ENCODE measurements around the gene TPP2.

TPP2 gene

GRCh38 chr13:102710261-102710679 is 113.5 kb downstream of the TPP2 start:
- TF ChIP-seq CTCF (conservative IDR thresholded peaks at IDR 0.05; ENCODE audit: low read depth), result no peak
- ChIA-PET CTCF (interaction anchor here (0.9 kb wide), 1 partner anchor 154 kb away, joined by 3 read pairs; no protein-coding TSS in a partner anchor), POLR2A (ENCODE audit: low non-redundant PET) (no interaction called here)
- peak overlapping the region; percentile 63 for H3K27ac ChIP-seq
- DNase-seq (ENCODE audit: low spot score), result no peak

GRCh38 chr13:102715447-102715846 is 118.7 kb downstream of the TPP2 start:
- DNase-seq (ENCODE audit: low spot score), result no peak
- ChIA-PET POLR2A (ENCODE audit: low non-redundant PET) (no interaction called here), CTCF (interaction anchor here (0.7 kb wide), 1 partner anchor 1069 kb away, joined by 4 read pairs; no protein-coding TSS in a partner anchor)
- H3K27ac ChIP-seq, result no peak overlapping the region
- TF ChIP-seq CTCF (conservative IDR thresholded peaks at IDR 0.05; ENCODE audit: low read depth), result no peak

- POLR2A ChIA-PET (ENCODE audit: low non-redundant PET), result no interaction called here
These were observed 122.0 kb downstream of the TPP2 start for GRCh38 chr13:102718746-102719145.

GRCh38 chr13:102721800-102722231 is 125.0 kb downstream of the TPP2 start:
- no peak for DNase-seq (ENCODE audit: low spot score)
- H3K27ac ChIP-seq, result no peak overlapping the region
- POLR2A ChIA-PET (ENCODE audit: low non-redundant PET), result no interaction called here
- CTCF ChIA-PET, result interaction anchor here (0.7 kb wide), 2 partner anchors 61 to 166 kb away, joined by 3 to 5 read pairs; no protein-coding TSS in a partner anchor
- no peak for TF ChIP-seq CTCF (conservative IDR thresholded peaks at IDR 0.05; ENCODE audit: low read depth)

More at GRCh38 chr13:102718746-102719145, 122.0 kb downstream of the TPP2 start:
- no peak for TF ChIP-seq CTCF (conservative IDR thresholded peaks at IDR 0.05; ENCODE audit: low read depth)
- no peak overlapping the region for H3K27ac ChIP-seq
- CTCF ChIA-PET, result interaction anchor here (0.6 to 0.7 kb wide), 2 partner anchors 129 to 1452 kb away, joined by 3 read pairs; no protein-coding TSS in a partner anchor
- DNase-seq (ENCODE audit: low spot score), result no peak

- POLR2A ChIA-PET (ENCODE audit: low non-redundant PET), result no interaction called here
- CTCF ChIA-PET, result interaction anchor here (0.5 to 1.5 kb wide), 19 partner anchors 8 to 1580 kb away, joined by 3 to 8 read pairs (median 4); partner anchors contain the start of genes BIVM and POGLUT2
- TF ChIP-seq CTCF (conservative IDR thresholded peaks at IDR 0.05; ENCODE audit: low read depth), result peak; percentile 81
- peak; percentile 72 for DNase-seq (ENCODE audit: low spot score)
- peak overlapping the region; percentile 75 for H3K27ac ChIP-seq
These were observed 128.1 kb downstream of the TPP2 start for GRCh38 chr13:102724923-102725322.

GRCh38 chr13:102726430-102726829 is 129.6 kb downstream of the TPP2 start:
- H3K27ac ChIP-seq, result no peak overlapping the region
- no peak for TF ChIP-seq CTCF (conservative IDR thresholded peaks at IDR 0.05; ENCODE audit: low read depth)
- ChIA-PET CTCF (interaction anchor here (1.1 kb wide), 1 partner anchor 14 kb away, joined by 9 read pairs; no protein-coding TSS in a partner anchor), POLR2A (ENCODE audit: low non-redundant PET) (interaction anchor here (0.6 kb wide), 1 partner anchor 130 kb away, joined by 4 read pairs; no protein-coding TSS in a partner anchor)
- peak; percentile 8 for DNase-seq (ENCODE audit: low spot score)

Data from RWPE1 (cell line).